ENCODE measurements around the gene DNAJB1. TPM values are rescaled to one million over a fixed set of nuclear protein-coding genes. Genes with fewer than 3 reads are reported as not detected.
"Not testable (repeated sequence)": the region's sequence is repeated elsewhere in the genome, so short reads cannot be mapped to it uniquely, and the experiment has no call there.

DNAJB1 gene
- total RNA-seq, 2 experiments from 2014 or later = 45.0 to 45.7 TPM

DNA sequence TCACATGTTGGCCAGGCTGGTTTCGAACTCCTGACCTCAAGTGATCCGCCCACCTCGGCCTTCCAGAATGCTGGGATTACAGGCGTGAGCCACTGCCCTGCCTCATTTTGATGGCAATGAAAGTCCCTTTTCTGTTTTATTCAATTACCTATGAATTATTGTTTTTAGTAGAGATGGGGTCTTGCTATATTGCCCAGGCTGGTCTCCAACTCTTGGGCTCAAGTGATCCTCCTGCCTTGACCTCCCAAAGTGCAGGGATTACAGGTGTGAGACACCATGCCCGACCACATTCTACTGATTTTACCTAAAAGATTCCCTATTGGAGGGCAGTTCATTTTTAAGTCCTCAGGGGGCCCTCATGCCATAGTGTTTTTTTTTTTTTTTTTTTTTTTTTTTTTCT lies 23.8 kb upstream of the DNAJB1 start:
- not testable (repeated sequence) for H3K4me3 Mint-ChIP-seq, H3K36me3 Mint-ChIP-seq, H3K27me3 Mint-ChIP-seq, H3K9me3 Mint-ChIP-seq, H3K27ac Mint-ChIP-seq, DNase-seq
- peaks cover 18% of the 10 kb centered on the region for H3K4me1 Mint-ChIP-seq

DNA sequence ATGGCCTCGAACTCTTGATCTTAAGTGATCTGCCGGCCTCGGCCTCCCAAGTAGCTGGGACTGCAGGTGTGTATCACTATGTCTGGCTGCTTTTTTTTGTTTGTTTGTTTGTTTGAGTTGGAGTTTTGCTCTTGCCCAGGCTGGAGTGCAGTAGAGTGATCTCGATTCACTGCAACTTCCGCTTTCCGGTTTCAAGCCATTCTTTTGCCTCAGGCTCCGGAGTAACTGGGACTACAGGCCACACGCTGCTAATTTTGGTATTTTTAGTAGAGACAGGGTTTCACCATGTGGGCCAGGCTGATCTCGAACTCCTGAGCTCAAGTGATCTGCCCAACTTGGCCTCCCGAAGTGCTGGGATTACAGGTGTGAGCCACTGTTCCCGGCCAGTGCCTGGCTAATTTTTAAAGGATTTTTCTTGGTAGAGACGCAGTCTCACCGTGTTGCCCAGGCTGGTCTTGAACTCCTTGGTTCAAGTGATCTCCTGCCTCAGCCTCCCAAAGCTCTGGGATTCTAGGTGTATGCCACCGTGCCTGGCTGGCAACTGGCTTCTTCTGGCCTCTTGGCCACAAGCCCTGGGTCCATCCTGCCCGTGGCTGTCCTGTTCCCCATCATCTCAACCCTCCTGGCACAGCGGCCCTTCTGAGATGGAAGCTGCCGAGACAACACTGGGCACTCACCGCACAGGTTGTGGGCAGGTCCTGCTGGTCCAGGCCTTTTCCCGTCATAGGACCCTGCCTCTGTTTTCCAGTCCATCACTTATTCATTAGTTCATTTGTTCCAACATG lies 22.7 kb upstream of the DNAJB1 start:
- peaks cover 5% of the 10 kb centered on the region for H3K36me3 Mint-ChIP-seq
- no peak overlapping the region for H3K4me3 Mint-ChIP-seq
- DNase-seq = no peak
- no peaks in the 10 kb centered on the region for H3K27me3 Mint-ChIP-seq
- H3K4me1 Mint-ChIP-seq = peaks cover 22% of the 10 kb centered on the region
- H3K9me3 Mint-ChIP-seq = no peaks in the 10 kb centered on the region
- no peak overlapping the region for H3K27ac Mint-ChIP-seq

DNA sequence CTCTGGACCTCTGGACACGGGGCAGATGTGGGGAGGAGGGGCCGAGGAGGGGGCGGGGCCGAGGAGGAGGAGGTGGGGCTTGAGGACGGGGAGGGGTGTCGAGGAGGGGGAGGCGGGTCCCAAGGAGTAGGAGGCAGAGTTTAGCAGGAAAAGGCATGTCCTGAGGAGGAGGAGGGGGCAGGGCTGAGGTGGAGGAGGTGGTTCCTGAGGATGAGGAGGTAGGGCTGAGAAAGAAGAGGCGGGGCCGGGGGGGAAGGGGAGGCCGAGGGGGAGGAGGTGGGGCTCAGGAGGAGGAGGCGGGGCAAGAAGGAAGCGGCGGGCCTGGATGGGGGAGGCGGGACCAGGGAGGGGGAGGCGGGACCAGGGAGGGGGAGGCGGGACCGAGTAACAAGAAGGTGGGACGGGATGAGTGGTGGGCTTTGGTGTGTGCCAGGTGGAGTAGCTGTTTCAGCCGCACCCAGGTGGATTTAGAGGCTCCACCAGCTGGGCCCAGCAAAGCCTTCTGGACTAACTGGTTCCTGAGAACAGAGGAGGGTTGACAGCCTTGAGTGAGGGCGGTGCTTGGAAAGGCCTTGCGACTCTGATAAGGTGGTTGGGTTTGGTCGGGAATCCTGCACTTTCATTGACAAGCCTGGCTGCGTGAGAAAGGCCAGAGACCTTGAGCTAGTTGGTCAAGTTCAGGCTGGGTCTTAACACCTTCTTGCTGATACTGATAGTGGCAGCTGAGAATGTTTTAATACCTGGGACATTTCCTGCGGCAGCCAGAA lies 18.9 kb upstream of the DNAJB1 start:
- H3K4me3 Mint-ChIP-seq = no peak overlapping the region
- H3K27ac Mint-ChIP-seq = no peak overlapping the region
- peak; percentile 47 for DNase-seq
- no peaks in the 10 kb centered on the region for H3K9me3 Mint-ChIP-seq
- H3K27me3 Mint-ChIP-seq = no peaks in the 10 kb centered on the region
- H3K36me3 Mint-ChIP-seq = peaks cover 5% of the 10 kb centered on the region
- H3K4me1 Mint-ChIP-seq = peaks cover 28% of the 10 kb centered on the region

DNA sequence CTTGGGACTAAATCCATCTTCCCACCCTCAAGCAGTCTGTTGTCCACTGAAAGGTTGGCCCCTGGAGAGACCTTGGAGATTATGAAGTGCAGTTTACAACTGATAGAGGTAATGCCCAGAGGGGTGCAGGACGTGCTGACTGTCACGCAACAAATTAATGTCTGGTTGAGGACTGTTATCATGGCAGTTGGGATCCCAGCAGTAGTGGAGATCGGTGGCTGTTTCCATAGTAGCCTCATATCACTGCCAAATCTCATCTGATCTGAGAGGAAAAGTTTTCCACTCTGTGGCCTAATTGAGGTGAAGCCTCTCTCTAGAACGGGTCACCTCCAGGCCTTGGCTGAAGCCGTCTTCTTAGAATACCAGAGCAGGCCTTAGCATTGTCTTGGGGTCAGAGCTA lies 15.3 kb upstream of the DNAJB1 start:
- no peak overlapping the region for H3K4me3 Mint-ChIP-seq
- no peak for DNase-seq
- no peaks in the 10 kb centered on the region for H3K9me3 Mint-ChIP-seq
- H3K27ac Mint-ChIP-seq = no peak overlapping the region
- no peaks in the 10 kb centered on the region for H3K27me3 Mint-ChIP-seq
- H3K4me1 Mint-ChIP-seq = peaks cover 36% of the 10 kb centered on the region
- H3K36me3 Mint-ChIP-seq = no peaks in the 10 kb centered on the region

DNA sequence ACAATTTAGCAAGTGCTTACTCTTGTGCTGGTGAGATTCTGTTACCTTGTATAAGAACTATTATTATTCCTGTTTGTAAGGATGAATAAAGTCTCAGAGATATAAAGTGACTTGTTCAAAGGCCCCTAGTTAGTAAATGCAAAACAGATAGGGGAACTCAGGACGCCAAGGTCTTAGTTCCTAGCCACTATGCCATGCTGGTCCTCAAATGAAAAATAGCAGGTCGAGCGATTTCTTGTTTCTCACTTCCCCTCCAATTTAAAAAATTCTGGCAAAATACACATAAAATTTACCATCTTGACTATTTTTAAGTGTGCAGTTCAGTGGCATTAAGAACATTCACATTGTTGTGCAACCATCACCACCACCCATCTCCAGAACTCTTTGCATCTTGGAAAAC lies 12.3 kb upstream of the DNAJB1 start:
- Mint-ChIP-seq H3K36me3 (no peaks in the 10 kb centered on the region), H3K4me3 (peak overlapping the region; percentile 58), H3K27ac (peak overlapping the region; percentile 15), H3K9me3 (no peaks in the 10 kb centered on the region), H3K4me1 (peaks cover 23% of the 10 kb centered on the region), H3K27me3 (no peaks in the 10 kb centered on the region)
- DNase-seq = no peak

DNA sequence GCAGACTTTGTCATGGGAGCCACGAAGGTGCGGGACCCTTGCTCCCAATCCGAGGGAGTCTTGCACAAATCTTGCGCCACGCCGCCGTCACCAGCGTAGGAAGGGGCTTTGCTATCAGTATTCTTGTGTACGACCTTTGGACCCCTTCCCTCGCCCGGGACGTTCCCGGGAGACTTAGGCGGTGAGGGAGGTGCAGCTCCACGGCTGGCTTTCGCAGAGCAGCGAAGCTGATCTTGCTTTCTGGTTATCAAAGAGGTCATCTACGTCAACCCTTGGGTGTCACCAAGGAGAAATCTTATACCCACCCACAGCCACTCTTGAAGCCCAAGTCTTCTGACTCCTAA lies 11.8 kb upstream of the DNAJB1 start:
- H3K9me3 Mint-ChIP-seq = no peaks in the 10 kb centered on the region
- peak overlapping the region; percentile 97 for H3K4me3 Mint-ChIP-seq
- H3K4me1 Mint-ChIP-seq = peaks cover 23% of the 10 kb centered on the region
- no peaks in the 10 kb centered on the region for H3K36me3 Mint-ChIP-seq
- peak overlapping the region; percentile 92 for H3K27ac Mint-ChIP-seq
- DNase-seq = peak; percentile 41
- H3K27me3 Mint-ChIP-seq = no peaks in the 10 kb centered on the region

DNA sequence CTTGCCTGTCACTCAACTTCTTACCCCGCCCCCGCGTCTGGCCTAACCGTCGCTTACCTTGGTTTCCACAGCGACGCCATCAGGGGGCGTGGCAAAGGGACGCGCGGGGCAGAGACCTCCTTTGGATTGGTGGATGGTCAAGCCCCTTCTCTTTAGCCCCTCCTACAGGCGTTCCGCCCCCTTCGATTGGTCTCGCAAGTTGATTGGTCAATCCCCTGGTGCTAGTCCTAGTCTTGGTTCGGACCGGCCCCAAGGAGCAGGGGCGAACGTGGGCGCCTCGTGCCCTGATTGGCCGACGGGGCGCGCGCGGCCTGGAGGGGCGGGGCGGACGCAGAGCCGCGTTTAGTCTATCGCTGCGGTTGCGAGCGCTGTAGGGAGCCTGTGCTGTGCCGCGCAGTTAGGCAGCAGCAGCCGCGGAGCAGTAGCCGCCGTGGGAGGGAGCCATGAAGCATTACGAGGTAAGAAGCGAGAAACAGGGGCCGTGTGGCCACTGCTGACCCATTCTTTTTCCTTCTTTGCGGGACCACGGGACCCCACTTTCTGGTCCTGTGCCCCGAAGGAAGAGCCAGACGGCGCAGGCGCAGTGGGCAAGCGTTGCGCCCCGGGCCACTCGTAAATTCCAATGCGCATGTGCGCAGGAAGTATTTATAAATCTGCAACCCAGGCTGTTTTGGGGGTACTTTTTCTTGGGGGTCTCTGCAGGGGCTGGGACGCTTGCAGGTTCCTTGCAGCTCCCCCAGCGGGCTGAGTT lies 11.2 kb upstream of the DNAJB1 start, which contains the start of gene TECR:
Gene TECR (plus strand): TSS at position 341 of the 751 bp plus-strand sequence. CDS start 103 bp downstream, at position 444.
- peak within 1 kb of the TSS; percentile 92 for H3K27ac Mint-ChIP-seq
- H3K4me1 Mint-ChIP-seq = peaks cover 23% of the 10 kb centered on the region
- no peaks in the 10 kb centered on the region for H3K27me3 Mint-ChIP-seq
- no peaks in the 10 kb centered on the region for H3K36me3 Mint-ChIP-seq
- H3K9me3 Mint-ChIP-seq = no peaks in the 10 kb centered on the region
- H3K4me3 Mint-ChIP-seq = peak within 1 kb of the TSS; percentile 97
- peak; percentile 100 for DNase-seq

DNA sequence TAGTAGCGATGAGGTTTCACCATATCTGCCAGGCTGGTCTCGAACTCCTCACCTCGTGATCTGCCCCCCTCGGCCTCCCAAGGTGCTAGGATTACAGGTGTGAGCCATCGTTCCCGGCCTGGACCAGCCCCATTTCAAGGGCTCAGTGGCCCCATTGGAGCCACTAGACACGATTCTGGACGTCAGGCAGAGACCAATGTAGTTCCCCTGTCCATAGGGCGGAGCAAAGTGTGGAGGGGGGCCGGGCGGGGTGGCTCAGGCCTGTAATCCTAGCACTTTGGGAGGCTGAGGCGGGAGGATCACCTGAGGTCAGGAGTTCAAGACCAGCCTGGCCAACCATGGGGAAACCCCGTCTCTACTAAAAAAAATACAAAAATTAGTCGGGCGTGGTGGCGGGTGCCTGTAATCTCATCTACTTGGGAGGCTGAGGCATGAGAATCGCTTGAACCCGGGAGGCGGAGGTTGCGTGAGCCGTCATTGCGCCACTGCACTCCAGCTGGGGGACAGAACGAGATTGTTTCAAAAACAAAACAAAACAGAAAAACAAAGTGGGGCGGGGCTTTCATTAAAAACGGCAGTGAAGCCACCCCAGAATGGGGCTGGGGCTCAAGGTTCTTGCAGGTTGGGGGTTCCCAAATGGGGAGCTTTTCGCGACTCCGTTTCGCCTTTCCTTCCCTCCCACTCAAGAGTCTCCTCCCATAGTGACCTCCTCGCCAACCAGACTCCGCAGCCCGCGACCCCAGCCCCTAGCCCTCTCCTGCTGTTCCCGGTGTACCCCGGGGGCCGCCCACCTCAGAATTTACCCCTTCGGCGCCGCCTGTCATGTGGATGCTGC lies 10.4 kb upstream of the DNAJB1 start:
- Mint-ChIP-seq H3K9me3 (no peaks in the 10 kb centered on the region), H3K27ac (peak overlapping the region; percentile 92), H3K27me3 (no peaks in the 10 kb centered on the region), H3K4me3 (peak overlapping the region; percentile 97), H3K4me1 (peaks cover 23% of the 10 kb centered on the region), H3K36me3 (no peaks in the 10 kb centered on the region)
- DNase-seq = no peak

DNA sequence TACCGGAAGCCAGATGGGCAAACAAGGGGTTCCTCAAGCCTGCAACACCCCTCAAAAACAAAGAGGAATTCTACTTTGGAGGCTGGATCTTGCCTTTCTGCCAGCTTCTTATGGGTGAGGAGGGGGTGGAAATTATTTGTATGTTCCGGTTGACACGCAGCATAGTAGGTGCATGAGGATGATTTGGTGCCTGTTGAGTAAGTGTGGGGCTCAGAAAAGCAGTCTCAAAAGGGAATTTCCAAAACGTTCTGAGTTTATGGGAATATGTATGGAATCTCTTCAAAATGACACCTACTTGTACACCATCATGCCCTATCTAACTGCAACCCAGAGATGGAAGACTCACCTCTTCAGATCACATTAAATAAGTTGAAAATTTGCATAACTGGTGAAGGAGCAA lies 8.2 kb upstream of the DNAJB1 start:
- Mint-ChIP-seq H3K9me3 (no peaks in the 10 kb centered on the region), H3K27me3 (no peaks in the 10 kb centered on the region), H3K36me3 (no peaks in the 10 kb centered on the region), H3K4me1 (peaks cover 27% of the 10 kb centered on the region), H3K27ac (no peak overlapping the region), H3K4me3 (no peak overlapping the region)
- no peak for DNase-seq

DNA sequence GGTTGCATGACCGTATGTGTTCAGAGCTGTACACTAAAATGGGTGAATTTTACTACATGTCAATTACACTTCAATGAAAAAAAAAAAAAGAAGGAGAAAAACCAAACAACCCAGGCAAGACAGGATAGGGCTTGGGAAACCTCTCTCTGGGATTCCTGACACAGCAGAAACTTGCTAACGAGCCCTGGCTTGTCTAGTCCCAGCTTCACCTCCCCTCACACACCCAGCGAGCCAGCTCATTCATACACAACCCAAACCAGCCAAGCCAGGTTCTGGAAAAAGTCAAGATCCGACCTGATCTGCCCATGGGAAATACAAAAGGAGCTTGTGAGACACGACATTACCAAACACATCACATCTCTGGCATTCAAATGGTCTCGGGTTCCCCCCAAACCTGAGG lies 7.5 kb upstream of the DNAJB1 start:
- peaks cover 24% of the 10 kb centered on the region for H3K4me1 Mint-ChIP-seq
- no peaks in the 10 kb centered on the region for H3K36me3 Mint-ChIP-seq
- H3K27ac Mint-ChIP-seq = no peak overlapping the region
- no peak for DNase-seq
- no peaks in the 10 kb centered on the region for H3K9me3 Mint-ChIP-seq
- no peaks in the 10 kb centered on the region for H3K27me3 Mint-ChIP-seq
- no peak overlapping the region for H3K4me3 Mint-ChIP-seq

DNA sequence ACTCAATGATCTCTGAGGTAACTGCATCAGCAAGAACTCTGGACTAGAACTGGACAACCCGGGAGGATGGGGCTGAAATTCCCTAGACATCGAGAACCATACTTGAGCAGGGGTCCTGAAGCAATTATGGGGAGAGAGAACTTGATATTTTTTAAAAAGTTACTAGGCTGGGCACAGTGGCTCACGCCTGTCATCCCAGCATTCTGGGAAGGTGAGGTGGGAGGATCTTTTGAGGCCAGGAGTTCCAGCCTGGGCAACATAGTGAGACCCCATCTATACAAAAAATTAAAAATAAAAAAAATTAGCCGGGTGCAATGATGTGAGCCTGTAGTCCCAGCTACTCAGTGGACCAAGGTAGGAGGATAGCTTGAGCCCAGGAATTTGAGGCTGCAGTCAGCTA lies 2.3 kb upstream of the DNAJB1 start:
- H3K9me3 Mint-ChIP-seq = no peaks in the 10 kb centered on the region
- H3K4me1 Mint-ChIP-seq = peaks cover 45% of the 10 kb centered on the region
- H3K27ac Mint-ChIP-seq = peak overlapping the region; percentile 94
- H3K27me3 Mint-ChIP-seq = no peaks in the 10 kb centered on the region
- H3K4me3 Mint-ChIP-seq = no peak overlapping the region
- H3K36me3 Mint-ChIP-seq = peaks cover 22% of the 10 kb centered on the region
- no peak for DNase-seq

DNA sequence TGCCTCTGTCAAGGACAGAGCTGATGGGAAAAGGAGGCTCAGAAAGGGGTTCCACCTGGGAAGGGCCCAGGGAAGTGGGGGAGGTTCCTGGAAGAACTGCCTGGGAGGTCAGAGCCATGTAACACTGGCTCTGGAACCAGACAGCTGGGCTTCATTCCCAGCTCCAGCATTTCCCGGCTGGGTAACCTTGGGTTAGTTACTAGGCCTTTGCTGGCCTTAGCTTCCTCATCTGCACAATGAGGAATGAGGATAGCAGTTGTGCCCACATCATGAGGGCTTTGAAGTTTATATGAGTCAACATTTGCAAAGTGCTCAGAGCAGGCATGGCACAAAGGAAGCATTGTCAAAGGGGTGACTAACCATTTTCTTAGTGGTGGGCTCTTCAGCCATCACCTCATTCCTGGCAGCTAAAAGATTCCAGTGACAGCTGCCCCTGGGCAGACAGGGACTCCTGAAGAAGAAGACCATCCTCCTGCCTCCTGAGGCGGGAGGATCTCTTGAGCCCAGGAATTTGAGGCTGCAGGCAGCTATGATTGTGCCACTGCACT lies 1.7 kb upstream of the DNAJB1 start:
- Mint-ChIP-seq H3K27ac (peak overlapping the region; percentile 94), H3K9me3 (no peaks in the 10 kb centered on the region), H3K36me3 (peaks cover 28% of the 10 kb centered on the region), H3K4me3 (peak overlapping the region; percentile 74), H3K4me1 (peaks cover 51% of the 10 kb centered on the region), H3K27me3 (no peaks in the 10 kb centered on the region)
- DNase-seq = no peak

DNA sequence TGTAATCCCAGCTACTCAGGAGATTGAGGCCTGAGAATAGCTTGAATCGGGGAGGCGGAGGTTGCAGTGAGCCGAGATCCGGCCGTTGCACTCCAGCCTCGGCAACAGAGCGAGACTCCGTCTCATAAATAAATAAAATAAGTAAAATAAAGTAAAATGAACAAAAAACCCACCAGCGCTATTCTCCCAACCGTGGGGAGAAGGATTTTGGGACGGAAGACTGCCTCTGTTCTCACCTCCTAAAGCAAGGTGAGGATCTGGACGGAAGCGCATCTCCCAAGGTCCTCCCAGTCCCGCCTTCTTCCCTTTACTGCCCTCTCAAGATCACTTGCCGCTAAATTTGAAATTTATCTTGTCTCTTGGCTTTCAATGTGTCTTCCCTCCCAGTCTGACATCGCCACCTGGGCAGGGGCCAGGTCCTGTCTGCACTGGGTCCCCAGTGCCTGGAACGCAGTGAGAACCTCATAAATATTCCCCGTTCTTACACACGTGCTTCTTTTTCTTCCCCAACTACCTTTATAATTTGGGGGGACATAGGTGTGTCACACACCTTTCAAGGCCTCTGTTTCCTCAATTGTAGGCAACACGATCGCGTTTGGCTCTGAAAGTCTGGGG lies 1.2 kb upstream of the DNAJB1 start:
- peak overlapping the region; percentile 74 for H3K4me3 Mint-ChIP-seq
- peak overlapping the region; percentile 94 for H3K27ac Mint-ChIP-seq
- H3K4me1 Mint-ChIP-seq = peaks cover 56% of the 10 kb centered on the region
- no peak for DNase-seq
- peaks cover 33% of the 10 kb centered on the region for H3K36me3 Mint-ChIP-seq
- H3K9me3 Mint-ChIP-seq = no peaks in the 10 kb centered on the region
- H3K27me3 Mint-ChIP-seq = no peaks in the 10 kb centered on the region

DNA sequence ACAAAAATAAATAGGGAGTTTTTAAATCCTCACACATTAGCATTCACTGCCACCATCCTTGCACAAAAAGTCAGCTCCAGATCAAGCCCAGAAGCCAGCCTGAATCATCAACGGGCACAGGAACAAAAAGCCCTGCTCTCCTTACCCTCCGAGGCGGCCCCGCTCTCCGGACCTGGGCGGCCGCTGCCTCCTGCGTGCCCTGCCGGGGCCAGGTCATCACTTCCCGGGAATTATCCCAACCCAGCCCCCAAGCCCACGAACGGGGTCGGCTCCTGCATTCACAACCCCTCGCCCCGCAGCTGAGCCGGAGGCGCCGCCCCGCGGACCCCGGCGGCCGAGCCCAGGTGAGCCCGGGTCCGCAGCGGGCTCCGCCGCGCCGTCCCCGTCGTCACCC lies 754 bp downstream of the DNAJB1 start:
- no peaks in the 10 kb centered on the region for H3K27me3 Mint-ChIP-seq
- H3K36me3 Mint-ChIP-seq = peaks cover 39% of the 10 kb centered on the region
- peak overlapping the region; percentile 92 for H3K4me3 Mint-ChIP-seq
- H3K4me1 Mint-ChIP-seq = peaks cover 56% of the 10 kb centered on the region
- no peak for DNase-seq
- H3K9me3 Mint-ChIP-seq = no peaks in the 10 kb centered on the region
- H3K27ac Mint-ChIP-seq = peak overlapping the region; percentile 80
